NCI-H460 (cell line): ENCODE data around the gene BICDL1. TPM values are rescaled to one million over a fixed set of nuclear protein-coding genes. Genes with fewer than 3 reads are reported as not detected.

Source experiments
- DNase-seq: peaks from one replicate; pipeline ENCODE4 v3.0.0-alpha.2; 2016; ENCODE audit warnings: low read depth; ENCODE audit errors: extremely low read depth
- total RNA-seq: library from RNA; depleted of rRNA; stranded (reverse); fragments of >200 nt; shearing (Covaris generic); gene quantifications from 2 replicates; pipeline ENCODE4 v1.2.3, GENCODE V29; 2014

Gene BICDL1
- total RNA-seq, 1 experiment from 2014 or later: 3.2 TPM

DNA sequence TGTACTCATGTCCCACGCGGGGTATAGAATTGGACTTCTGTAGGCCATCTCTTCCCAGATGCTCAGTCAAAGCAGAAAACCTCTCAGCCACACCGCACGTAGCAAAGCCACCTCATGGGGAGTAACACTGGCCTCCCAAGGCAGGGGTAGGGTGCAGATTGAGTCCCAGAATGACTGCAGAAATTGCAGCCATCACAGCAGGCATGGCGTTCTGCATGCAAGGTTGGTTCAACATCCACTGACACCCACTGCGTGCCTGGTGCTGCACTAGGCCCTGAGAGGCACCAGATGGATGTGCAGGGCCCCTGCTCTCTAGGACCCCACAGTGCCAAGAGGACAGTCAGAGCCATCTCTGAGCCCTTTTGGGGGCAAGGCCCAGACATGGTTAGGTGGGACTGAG lies 87.6 kb downstream of the BICDL1 start:
- no peak for DNase-seq

DNA sequence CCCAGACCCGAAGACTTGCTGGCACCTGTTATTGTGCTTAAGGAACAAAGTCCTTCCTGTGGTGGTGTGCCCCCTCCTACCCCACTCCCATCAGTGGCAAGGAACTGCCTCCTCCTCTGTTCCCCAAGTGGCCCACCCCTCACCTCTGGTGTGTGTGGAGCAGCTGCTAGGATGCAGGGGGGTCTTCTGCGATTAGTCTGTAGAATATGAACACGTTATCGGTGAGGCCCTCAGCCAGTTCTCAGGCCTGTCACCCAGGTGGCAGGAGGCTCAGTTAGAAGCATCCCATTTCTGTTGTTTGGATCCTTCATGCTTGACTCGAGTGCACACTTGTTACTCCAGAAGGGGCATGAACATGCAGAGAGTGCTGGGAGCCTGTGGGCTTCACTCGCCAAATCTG lies 88.2 kb downstream of the BICDL1 start:
- no peak for DNase-seq

DNA sequence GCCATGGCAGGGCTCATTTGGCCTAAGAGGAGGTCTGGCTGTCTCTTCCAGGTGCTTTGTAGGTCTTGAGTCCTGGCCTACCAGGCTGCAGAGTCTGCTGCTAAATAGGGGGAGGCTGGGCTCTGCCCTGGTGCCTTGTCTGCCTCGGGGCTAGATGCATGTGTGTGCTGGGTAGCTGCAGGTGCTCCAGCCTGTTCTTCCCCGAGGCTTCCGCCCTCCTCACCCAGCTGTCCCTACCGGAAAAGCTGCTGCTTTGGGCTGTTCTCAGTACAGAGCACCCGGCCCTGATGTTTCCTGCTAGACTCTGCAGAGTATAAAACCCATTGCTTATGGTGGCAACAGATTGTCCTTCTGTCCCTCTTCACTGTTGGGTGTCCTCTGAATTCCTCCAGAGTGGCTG lies 89.8 kb downstream of the BICDL1 start:
- DNase-seq: no peak

DNA sequence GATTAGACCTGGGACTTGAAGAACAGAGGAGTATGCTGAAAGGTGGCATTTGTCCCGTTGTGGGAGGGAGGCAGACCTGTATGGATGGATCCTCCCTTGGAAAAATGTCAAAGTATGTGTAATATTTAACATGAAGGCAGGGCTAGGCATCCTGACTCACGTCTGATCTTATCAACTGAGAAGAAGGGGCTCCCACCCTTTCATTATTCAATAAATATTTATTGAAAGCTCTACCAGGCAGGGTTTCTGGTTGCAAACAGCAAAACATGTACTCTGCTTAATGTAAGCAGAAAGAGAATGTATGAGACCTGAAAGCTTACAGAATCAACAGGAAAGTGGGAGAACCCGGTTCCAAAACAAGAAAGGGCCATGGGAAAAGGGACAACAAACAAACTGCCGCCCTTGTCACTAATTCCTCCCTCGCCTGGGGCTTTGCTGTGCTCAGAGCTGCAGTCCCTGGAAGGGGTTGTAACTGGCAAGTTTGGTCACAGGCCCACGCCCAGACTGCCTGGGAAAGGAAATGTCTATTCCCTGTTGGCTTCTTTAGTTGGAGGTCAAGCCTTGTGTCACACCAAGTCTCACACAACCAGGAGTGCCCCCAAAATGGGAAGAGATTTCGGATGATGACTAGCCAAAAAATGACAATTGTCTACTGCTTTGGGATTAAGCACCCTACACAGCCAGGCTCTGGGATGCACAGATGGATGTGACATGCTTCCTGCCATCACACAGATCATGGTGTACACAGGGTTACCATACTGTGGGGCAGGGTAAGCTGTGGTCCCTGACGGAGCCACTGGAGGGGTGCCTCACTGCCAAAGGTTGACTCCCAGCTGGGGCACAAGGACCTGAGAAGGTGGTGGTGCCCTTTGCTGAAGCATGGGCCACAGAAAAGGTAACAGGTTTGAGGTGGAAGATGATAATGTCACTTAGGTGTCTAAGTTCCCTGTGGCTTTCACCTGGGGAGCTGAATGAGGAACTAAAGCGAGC lies 90.7 kb downstream of the BICDL1 start:
- peak; percentile 45 for DNase-seq

DNA sequence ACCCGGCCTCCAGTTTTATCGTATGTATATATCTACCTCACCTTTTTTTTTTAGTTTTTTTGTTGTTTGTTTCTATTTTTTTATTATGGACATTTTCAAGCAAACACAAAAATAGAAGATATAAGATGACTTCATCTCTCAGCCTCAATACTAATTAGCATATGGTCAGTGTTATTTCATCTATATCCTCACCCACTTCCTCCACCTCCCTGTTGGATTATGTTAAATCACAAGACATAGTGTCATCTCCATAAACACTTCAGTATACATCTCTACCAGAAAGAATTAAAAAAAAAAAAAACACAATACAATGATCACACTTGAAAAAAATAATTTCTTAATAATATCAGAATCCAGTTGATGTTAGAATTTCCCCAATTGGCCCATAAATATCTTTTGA lies 92.6 kb downstream of the BICDL1 start:
- DNase-seq: no peak

DNA sequence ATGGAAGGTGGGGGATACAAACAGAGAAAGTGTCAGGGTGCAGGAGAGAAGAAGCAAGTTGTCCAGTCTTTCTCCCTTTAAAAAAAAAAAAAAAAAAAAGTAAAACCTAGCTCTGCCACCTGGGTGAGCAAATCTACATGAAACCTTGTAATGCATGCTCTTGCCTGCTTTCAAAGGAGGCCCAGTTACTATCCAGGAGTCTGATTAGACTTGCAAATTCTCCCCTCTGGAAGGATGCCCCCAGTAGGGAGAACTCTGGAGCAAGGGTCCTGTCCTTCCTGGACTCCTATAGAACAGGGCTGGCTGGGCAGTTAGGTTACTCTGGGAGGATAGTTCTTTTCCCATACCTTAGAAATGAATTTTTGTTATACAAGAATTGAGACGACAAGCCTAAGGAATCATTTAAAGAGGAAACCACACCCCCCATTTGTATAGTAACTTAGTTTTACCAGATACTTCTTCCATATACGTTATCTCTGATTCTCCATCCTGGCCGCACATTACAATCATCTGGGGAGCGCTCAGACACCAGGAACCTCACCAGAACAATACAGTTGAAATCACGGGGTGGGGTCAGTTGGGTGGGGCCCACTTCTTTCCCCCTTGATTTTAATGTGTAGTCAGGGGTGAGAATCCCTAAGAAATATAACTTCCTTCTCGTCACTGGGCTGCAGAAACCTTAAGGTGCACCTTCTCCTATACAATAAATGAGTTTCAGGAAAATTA lies 97.0 kb downstream of the BICDL1 start:
- DNase-seq: no peak

DNA sequence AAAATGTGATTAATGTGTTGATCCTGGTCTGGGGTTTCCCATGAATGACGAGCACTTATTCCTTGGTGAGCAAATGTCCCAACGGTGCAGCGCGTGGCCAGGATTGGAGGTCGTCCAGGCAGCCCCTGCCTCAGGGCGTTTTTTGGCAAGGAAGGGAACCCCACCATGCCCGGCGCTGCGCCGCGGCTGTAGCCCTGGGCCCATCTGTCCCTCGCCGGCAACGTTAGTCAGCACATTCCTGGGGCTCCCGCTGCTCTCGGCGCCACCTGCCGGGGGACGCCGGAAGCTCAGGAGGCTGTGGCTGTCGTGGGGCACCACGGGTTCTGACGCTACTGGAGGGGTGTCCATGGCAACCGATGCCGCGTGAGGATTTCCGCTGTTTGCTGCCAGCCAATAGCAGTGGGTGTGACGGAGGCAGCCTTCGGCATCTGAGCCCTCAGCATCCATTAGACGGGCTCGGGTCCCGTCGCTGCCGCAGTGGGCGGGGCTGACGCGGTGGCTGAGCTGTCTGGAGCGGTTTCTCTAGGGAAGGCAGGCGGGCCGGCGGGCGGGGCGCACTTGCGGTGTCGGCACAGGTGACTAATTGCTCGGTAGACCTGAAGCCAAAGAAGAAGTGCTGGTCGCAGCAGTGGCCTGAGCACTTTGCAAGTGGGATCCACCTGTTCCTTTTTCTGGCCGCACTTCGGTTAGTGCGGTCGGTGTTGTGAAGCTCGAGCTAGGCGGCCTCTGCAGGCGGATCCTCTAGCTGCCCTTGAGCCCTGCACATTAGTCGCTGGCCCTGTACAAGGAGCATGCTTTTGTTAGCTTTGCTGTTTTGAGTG lies 98.0 kb downstream of the BICDL1 start:
- peak; percentile 99 for DNase-seq

DNA sequence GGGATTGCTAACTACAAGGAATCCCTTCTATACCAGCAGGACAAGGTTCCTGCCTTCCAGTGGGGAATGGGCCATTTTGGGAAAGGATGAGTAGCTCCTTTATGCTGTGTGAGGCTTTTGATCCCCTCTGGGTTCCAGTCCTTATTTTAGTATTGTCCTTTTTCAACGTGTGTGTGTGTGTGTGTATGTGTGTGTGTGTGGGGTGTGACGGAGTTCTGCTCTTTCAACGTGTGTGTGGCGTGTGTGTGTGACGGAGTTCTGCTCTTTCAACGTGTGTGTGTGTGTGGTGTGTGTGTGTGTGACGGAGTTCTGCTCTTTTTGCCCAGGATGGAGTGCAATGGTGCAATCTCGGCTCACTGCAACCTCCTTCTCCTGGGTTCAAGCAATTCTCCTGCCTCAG lies 100.1 kb downstream of the BICDL1 start:
- DNase-seq: no peak

DNA sequence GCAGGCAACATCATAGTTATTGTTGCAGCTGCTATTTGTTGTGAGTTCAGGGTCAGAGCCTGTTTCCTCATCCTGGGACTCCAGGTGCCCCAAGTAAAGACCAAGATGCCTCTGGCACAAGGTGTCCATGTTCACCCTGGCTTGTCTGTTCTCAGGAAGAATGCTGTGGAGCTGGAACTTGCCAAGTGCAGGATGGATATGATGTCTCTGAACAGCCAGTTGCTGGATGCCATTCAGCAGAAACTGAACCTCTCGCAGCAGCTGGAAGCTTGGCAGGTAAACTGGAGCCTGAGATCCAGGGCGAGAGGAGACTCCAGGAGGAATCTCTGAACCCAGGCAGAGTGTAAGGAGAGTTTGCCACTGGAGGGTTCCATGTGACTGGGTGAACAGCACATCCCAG lies 100.8 kb downstream of the BICDL1 start:
- no peak for DNase-seq

DNA sequence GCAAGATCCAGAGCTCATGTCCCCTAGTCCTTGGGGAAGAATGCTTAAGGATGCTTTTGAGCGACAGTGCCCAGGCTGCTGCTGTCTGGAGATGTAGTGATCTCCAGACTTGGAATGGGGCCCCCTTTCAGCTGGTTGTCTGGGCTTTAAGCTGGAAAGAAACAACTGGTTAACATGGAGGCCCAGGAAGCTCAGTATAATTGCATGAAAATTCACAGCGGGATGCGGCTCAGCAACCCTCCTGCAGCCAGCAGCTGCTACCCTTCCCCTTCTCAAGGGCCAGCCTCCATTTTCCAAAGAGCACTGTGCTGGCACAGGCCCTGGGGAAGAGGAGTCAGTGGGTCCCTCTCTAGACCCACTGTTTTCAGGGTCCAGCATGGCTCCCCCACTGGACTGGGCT lies 101.2 kb downstream of the BICDL1 start:
- no peak for DNase-seq

DNA sequence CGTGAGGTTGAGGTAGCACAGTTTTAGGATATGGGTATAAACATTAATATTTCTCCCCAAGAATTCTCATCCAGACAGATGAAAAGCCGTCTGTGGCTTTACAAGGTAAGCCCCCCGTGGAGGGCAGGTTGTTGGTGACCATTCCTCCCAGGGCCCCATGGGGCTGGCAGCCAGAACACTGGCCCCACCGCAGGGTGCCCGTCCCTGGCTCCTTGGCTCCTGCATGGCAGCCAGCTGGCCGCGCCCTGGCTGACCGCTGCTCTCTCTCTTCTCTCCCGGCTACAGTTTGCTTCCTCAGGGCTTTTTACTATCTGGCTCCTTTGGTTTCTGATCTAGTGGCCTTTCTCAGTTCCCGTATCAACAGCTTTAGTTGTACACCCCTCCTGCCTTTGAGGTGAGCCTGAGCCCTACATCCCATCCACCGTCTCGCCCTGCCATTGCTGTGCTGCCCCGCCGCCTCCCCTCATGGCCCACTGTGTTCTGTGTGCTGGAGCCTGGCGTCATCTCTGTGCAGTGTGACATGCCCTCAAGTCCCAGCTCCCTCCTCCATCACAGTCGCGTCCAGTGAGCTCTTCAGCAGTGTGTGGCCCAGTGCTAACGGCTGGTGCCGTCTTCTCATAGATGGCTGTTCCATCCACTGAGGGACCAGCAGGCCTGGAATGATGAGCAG lies 101.7 kb downstream of the BICDL1 start:
- no peak for DNase-seq

DNA sequence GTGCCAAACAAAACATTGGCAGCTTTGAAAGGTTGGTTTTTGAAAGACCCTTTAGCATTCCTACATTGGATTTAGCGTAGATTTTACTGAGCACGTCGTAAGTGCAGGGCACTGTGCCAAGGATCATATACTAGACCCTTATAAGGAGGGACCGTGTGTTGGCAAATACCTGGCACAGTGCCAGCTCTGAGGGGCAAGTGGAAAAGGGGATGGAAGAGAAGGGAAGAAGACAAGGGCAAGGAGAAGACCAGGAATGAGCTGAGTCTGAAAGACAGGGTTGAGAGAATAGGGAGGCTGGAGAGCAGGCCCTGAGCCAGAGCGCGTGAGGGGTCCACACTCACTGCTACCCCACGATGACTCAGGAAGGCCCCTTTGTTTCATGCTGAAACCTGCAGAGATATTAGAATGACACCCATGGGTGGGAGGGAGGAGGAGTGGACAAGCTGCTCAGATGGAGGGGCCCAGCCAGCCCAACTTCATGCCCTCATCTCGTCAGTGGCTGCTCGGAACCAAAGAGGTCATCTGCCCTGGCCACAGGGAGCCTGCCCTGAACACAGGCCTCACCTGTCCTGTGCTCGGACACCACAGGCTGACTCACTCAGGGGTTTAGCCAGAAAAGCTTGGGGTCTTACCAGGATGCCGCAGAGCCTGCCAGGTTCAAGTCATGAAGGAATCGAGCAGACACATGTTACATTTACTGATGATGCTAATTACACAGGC lies 102.5 kb downstream of the BICDL1 start:
- no peak for DNase-seq

DNA sequence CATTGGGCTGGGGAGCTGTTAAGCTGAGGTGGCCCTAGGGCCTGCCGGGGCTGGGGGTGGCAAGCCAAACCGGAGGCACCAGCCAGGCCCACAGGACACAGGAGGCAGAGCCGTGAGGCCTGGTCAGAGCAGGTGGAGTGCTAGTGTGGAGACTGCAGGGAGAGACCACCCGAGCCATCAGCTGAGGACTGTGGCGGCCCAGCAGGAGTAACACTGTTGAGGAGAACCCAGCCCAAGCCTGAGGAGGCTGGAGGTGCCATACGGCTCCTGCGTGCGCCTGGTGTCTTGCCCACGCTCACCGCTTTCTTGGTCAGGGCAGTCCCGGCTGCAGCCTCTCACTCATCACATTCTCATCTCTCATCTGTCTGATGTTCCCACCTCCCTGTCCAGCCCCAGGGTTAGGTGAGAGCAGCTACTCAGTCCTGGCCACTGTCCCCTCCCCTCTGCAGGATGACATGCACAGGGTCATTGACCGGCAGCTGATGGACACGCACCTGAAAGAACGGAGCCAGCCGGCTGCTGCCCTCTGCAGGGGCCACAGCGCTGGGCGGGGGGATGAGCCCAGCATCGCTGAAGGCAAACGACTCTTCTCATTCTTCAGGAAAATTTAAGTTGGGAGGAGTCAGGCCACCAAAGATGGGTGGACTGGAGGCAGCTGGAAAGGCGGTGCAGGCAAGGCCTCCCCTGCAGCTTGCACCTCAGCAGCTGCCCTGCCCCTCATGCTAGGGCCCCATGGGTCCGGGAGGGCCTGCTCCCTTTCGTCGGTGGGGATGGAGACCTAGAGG lies 103.7 kb downstream of the BICDL1 start:
- DNase-seq: no peak

DNA sequence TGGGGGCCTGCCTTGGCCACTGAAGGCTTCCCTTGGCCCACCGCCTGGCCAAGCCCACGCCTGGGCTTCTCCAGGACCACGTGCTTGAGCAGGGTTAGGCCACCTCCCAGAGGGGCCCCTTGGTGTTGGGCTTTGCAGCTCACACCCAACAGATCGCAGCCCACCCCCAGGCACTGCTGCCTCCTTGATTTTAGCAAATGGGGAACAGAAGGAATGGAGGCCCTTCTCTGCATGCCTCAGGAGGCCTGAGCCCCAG lies 104.2 kb downstream of the BICDL1 start:
- no peak for DNase-seq

DNA sequence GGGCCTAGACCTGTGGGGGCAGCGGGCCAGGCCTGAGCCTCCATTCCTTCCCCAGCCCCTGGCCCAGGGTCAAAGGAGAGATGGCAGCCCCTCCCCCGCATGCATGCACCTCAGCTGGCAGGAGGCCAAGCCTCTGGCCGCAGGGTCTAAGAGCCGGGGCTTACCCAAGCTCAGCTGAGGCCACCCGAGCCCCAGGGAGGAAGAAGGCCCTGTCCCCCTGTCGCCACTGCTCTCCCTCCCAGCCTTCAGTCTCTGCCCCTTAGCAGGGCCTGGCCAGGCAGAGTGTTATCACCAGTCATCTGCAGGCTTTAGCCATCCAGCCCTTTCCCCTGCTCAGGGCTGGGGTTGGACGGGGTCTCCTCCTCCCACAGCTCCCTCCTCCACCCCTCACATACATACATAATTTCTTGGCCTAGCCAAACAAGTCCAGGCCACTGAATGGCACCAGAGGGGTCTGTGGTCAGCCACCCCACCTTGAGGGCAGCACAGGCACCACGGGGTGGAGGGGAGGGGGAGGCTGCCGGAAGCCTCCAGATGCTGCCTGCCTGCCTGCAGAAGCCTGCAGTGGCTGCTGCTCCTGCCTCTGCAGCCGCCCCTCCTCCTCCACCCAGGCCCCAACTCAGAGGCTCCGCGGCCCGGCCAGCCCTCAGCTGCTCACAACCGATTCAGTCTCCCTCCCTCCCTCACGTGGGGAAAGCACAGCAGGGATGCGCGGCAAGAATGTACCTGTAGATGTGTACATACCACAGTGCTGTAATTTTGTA lies 104.7 kb downstream of the BICDL1 start:
- no peak for DNase-seq

DNA sequence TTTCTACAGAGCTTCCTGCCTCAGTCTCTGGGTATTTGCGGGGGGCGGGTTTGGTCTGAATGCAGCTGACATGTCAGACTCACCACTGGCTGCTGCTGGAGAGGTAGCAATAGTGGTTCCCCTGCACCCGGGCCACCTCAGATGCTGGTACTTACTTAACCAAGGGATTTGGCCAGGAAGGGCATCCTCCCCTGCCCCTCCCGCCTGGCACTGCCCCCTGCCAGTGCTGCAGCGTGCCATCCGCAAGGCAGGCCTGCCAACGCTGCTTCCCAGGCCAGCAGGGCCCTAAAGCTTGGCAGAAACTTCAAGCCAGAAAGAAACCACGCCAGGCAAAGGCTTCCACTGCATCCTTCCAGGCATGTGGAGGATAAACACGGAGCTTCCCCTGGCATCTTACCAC lies 105.4 kb downstream of the BICDL1 start:
- no peak for DNase-seq

DNA sequence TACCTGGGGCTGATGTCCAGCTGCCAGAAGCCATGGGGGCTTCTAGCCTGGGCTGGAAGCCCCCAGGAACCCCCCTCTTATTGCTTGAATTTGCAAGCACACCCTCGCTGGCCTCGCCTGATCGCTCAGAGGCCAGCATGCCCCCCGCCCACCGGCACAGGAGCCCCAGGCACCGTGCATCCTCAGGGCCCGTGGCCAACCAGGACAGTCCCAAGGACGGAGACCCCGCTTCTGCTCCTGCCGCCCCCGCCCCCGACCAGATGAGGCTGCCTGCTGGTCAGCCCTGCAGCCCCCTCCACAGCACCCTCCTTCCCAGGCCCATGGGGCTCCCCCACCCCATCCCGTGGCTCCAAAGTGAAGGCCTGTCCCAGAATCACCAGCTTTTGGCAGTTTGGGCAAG lies 106.3 kb downstream of the BICDL1 start:
- DNase-seq: no peak

DNA sequence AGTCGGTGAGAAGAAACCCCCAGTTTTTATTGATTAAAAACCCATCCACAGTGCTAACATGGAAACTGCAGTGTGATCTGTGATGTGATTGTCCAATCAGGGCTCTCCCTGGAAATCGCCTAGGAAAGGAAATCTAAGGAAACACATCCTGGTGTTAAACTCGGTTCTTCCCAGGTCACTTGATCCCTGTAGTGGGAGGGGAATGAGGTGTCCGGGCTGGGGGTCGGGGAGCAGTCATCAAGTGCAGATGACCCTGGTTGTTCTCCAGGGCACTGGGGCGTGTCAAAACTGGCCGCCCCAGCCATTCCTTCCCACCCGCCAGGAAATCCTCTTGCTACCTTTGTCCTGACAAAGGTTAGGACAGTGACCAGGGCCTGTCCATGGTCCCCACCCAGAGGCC lies 106.7 kb downstream of the BICDL1 start:
- DNase-seq: no peak
